ENCODE data around the gene ALDH1A1. TPM values are rescaled to one million over a fixed set of nuclear protein-coding genes. Genes with fewer than 3 reads are reported as not detected.
"Not testable (repeated sequence)": the region's sequence is repeated elsewhere in the genome, so short reads cannot be mapped to it uniquely, and the experiment has no call there.

ALDH1A1 gene
- total RNA-seq, 1 donor from 2014 or later, result not detected

GRCh38 chr9:72897069-72897649, 55.7 kb downstream of the ALDH1A1 start:
- intact Hi-C loops (cut with micrococcal nuclease), result no loop called here

GRCh38 chr9:72896439-72896838, 56.4 kb downstream of the ALDH1A1 start:
- intact Hi-C loops (cut with micrococcal nuclease), result no loop called here

- intact Hi-C loops (cut with micrococcal nuclease), result no loop called here
Observed at GRCh38 chr9:72895122-72895521, 57.7 kb downstream of the ALDH1A1 start.

DNA sequence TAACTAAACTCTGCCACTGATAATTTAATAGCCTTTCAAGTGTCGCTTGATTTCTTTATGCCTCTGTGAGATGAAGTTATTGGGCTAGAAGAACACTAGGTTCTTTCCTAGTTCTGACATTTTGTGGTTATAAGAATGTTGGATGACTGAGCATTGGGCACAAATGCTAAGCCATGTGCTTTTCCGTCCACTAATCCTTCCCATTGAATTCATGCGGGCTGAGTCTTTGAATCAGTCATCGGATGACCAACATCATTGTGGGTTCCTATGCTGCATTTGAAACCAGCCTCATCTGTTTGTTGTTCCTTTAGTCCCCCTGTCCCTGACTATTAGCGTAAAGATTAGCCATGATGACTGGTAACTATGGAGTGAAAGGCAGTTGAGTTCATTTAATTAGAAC, 58.5 kb downstream of the ALDH1A1 start:
- intact Hi-C loops (cut with micrococcal nuclease), result no loop called here

DNA sequence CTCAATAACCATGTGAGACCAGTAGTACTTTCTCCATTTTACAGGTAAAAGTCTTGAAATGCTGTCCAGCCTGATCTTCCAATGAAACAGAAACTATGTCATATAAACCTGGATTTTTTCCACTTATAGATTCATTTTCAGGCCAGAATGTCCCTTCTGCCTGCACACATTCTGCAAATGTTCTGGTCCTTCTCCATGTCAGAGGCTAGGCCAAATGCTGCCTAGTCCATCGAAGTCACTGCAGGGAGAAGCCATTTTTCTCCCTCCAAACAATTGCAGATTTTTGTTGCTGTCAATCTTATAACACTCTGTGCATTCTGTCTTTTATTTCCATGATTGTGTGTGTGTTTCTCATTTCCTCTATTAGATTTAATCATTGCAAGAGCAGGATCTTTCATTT, 59.4 kb downstream of the ALDH1A1 start:
- intact Hi-C loops (cut with micrococcal nuclease), result no loop called here

DNA sequence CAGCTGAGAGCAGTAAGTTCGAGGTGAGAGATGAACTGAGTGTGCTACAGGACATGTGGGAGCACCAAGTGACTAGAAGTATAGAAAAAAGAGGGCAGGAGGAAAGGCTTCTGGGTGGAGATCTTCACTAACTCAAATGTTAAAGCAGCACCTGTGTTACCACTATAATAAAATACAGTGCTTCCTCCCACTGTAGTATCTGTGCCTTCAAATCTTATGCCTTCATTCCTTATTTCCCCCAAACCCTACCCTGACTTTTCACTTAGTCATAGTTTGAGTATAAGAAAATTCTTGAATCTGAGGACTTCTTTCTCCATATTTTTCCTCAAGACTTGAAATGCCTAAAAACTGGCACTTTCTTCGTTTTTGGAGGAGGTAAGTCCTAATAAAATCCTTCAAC, 61.8 kb downstream of the ALDH1A1 start:
- intact Hi-C loops (cut with micrococcal nuclease), result no loop called here

- intact Hi-C loops (cut with micrococcal nuclease), result no loop called here
Observed at GRCh38 chr9:72888943-72889342, 63.9 kb downstream of the ALDH1A1 start.

GRCh38 chr9:72888067-72888466, 64.8 kb downstream of the ALDH1A1 start:
- intact Hi-C loops (cut with micrococcal nuclease), result no loop called here

GRCh38 chr9:72886386-72886785, 66.5 kb downstream of the ALDH1A1 start:
- intact Hi-C loops (cut with micrococcal nuclease), result no loop called here

DNA sequence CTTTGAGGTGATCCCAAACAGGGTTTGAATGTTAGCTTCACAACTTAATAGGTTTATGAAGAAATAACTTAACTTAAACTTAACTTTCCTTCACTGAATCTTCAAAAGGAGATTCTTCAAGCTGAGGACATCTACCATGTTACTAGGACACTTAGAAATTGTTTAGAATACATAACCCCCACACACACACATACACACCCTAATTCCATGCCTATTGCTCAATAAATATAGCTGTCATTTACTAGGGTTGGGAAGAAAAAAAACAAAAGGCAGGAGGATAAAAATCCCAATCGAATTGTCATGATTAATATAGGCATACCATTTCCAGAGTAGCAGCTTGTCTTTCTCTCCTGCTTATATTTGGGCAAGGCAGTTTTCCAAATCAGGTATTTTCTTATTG, 68.3 kb downstream of the ALDH1A1 start:
- intact Hi-C loops (cut with micrococcal nuclease), result no loop called here

DNA sequence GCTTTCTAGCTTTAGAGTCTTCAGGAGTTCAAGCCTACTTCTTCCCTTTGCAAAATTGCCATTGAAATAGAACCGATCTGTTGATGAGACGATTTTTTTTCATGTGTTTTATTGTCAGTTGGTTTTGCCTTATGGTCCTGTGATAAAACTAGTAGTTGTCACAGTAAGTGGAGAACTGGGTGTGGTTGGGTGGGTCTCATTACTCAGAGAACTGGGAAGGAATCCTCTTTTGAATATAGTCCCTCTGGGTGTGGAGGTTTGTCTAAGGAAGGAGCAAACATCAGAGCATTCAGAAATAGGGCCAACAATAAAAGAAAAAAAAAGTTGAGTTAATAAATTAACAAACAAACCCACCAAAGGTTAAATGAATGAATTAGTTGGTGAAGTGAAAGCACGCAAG, 69.0 kb downstream of the ALDH1A1 start:
- intact Hi-C loops (cut with micrococcal nuclease), result no loop called here

- intact Hi-C loops (cut with micrococcal nuclease), result no loop called here
Observed at GRCh38 chr9:72882117-72882775, 70.6 kb downstream of the ALDH1A1 start.

- intact Hi-C loops (cut with micrococcal nuclease), result no loop called here
Observed at GRCh38 chr9:72880821-72881220, 72.0 kb downstream of the ALDH1A1 start.

DNA sequence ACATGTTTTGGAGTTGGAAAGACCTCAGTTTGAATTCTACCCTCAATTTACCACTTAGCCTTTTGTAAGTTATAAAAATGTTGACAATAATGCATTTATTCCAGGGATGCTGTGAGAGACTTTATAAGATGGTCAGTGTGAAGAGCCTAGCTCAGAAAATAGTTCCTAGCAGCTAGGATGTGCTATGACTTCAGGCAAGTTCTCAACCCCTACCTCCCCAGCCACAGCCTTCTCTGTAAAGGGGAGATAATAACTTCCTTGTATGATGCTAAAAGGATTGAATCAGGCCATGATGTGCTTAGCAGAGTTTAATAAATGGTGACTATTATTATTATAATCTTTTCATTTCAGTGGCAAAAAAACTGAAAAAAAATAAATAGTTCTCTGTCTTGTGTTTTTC, 77.6 kb downstream of the ALDH1A1 start:
- intact Hi-C loops (cut with micrococcal nuclease), result no loop called here

- intact Hi-C loops (cut with micrococcal nuclease), result loop anchor here (5.0 kb wide), 1 partner anchor 208 kb away; no protein-coding TSS in a partner anchor
Observed at GRCh38 chr9:72874344-72874743, 78.5 kb downstream of the ALDH1A1 start.

DNA sequence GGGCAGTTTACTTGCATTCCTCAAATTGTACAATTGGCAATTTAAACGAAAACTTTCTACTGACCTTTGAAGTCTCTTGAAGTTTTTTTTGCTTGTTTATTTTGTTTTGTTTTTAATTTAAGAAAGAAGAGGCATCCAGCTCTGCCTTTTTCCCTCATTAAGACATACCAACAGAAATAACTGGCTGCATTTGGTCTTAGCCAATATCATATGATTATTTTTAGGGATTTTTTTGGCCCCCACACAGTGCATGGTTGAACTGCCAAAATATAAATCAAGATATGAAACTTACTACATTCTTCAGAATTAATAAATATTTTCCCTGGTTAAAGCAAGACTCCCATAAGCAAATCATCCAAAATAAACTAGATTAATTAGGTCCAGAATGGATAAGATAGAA, 79.4 kb downstream of the ALDH1A1 start:
- intact Hi-C loops (cut with micrococcal nuclease), result loop anchor here (5.0 kb wide), 1 partner anchor 209 kb away; no protein-coding TSS in a partner anchor

GRCh38 chr9:72872718-72873117, 80.1 kb downstream of the ALDH1A1 start:
- intact Hi-C loops (cut with micrococcal nuclease), result loop anchor here (5.0 kb wide), 1 partner anchor 210 kb away; no protein-coding TSS in a partner anchor

- intact Hi-C loops (cut with micrococcal nuclease), result loop anchor here (5.0 kb wide), 1 partner anchor 211 kb away; no protein-coding TSS in a partner anchor
Observed at GRCh38 chr9:72871685-72872084, 81.2 kb downstream of the ALDH1A1 start.

DNA sequence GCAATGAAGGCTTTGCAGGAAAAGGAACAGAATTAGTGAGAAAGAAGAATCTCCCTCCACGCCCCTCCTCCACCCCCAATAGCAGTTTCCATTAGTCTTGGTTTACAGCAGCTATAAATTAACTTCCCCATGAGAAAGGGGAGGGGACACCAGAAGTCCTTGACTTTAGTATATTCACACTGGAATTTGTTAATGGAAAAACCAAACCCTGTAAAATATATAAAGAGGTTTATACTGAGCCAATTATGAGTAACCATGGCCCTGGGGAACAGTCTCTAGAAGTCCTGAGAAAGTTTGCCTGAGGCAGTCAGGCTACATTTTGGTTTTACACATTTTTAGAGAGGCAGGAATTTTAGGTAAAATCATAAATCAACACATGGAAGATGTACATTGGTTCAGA, 88.5 kb downstream of the ALDH1A1 start:
- intact Hi-C loops (cut with micrococcal nuclease), result no loop called here

DNA sequence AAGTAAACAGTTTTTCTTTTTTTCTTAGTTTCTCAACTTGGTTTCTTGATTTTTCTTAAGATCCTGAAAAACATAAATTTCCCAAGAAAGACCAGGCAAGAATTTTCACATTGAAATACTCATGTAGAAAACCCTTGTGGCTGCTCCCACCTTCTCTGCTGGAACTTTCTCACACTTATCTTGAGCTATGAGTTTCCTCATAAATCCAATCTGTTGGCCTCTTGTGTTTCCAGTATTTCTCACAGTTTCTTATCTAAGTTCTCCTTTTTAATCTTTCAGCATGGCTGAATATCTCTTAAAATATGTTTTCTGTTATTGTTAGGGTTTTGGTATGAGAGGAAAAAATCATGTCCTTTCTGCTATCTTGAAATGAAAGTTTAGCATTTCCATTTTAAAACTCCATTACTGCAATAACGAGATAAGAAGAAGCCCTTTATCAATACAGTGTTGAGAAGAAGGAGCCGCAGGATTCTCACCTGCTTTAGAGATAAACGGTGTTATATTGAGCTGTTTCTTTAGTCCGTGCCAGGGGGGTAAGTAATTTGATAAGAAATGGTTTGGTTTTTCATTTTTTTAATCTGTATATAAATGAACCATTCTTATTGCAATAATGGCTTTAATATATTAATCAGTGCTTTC, 89.3 kb downstream of the ALDH1A1 start:
- intact Hi-C loops (cut with micrococcal nuclease), result no loop called here

DNA sequence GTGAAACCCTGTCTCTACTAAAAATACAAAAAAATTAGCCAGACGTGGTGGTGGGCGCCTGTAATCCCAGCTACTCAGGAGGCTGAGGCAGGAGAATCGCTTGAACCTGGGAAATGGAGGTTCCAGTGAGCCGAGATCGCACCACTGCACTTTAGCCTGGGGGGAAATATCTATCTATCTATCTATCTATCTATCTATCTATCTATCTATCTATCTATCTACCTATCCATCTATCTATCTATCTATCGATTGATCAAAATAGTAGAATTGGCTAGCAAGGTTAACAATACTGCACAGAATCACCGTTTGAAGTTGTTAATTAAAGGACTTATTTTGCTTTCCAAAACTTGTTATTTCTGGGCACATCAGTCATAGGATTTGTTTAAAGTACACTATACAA, 90.1 kb downstream of the ALDH1A1 start:
- intact Hi-C loops (cut with micrococcal nuclease), result not testable (repeated sequence)

GRCh38 chr9:72858089-72858912, 94.6 kb downstream of the ALDH1A1 start:
- intact Hi-C loops (cut with micrococcal nuclease), result loop anchor here (5.0 to 10.0 kb wide), 3 partner anchors 166 to 324 kb away; no protein-coding TSS in a partner anchor

Data from T-helper 2 cell treated with Interferon-gamma antibody and Interleukin-4, amounts not matched to agents 100 ng/mL and 5 ng/mL, for 36 hours (primary cell).